CD4-positive, alpha-beta T cell (primary cell): Measurements from ENCODE around the gene ANKRD18B. TPM values are rescaled to one million over a fixed set of nuclear protein-coding genes. Genes with fewer than 3 reads are reported as not detected.
"Not testable (repeated sequence)": the region's sequence is repeated elsewhere in the genome, so short reads cannot be mapped to it uniquely, and the experiment has no call there.

Experiments used
- ATAC-seq: fragments of 200-7000 bp; cut with Tn5 transposase; one replicate; pipeline ENCODE4 v1.10.0; 2022; ENCODE audit warnings: mild to moderate bottlenecking; ENCODE audit not compliant: poor library complexity
- CTCF ChIA-PET: fragments of 350-600 bp; sonication (Branson Sonifier 250); formaldehyde crosslinking; loops from one replicate; lab custom pipeline; 2021; ENCODE audit warnings: antibody characterized with exemption, inconsistent platforms; lab: Charles Lee
- POLR2A ChIA-PET: fragments of 350-600 bp; sonication (Branson Sonifier 250); formaldehyde crosslinking; loops from one replicate; lab custom pipeline; 2021; ENCODE audit warnings: antibody characterized with exemption, inconsistent platforms; lab: Charles Lee
- DNase-seq, 14 experiments: peaks; one replicate each; pipeline ENCODE4 v3.0.0-alpha.2; 2013 to 2020; ENCODE audit warnings: mixed read lengths in 2 of 14
- H3K27ac ChIP-seq, 2 donors: one replicate each; pipeline versions ENCODE4 v1.5.1 to v1.7.0; 2013; ENCODE audit warnings: low read length in 2 of 2, low read depth in 1 of 2, mild to moderate bottlenecking in 1 of 2
- H3K27me3 ChIP-seq, 2 experiments: 1 replicate in 1 of 2; 2 replicates in 1 of 2; pipeline versions ENCODE4 v1.6.1 to v1.7.0; 2013; ENCODE audit warnings: low read length in 2 of 2, control low read depth in 1 of 2, mild to moderate bottlenecking in 1 of 2, moderate library complexity in 1 of 2; ENCODE audit not compliant: insufficient read depth in 2 of 2, control insufficient read depth in 1 of 2
- H3K36me3 ChIP-seq: one replicate; pipeline ENCODE4 v1.6.1; 2013; ENCODE audit warnings: low read length, control low read depth; ENCODE audit not compliant: insufficient read depth
- H3K4me1 ChIP-seq: one replicate; pipeline ENCODE4 v1.6.1; 2013; ENCODE audit warnings: low read length, control low read depth; ENCODE audit not compliant: insufficient read depth
- H3K4me3 ChIP-seq: one replicate; pipeline ENCODE4 v1.5.1; 2013; ENCODE audit warnings: mild to moderate bottlenecking, low read length, moderate library complexity
- H3K9me3 ChIP-seq, 2 experiments: 1 replicate in 1 of 2; 2 replicates in 1 of 2; pipeline versions ENCODE4 v1.6.1 to v1.7.0; 2013; ENCODE audit warnings: low read length in 2 of 2, mild to moderate bottlenecking in 2 of 2, control low read depth in 1 of 2, moderate library complexity in 1 of 2; ENCODE audit not compliant: control insufficient read depth in 1 of 2, insufficient read depth in 1 of 2
- H3K27ac Mint-ChIP-seq: one replicate; pipeline ENCODE4 v1.8.0; 2020; ENCODE audit warnings: mixed read lengths
- H3K27me3 Mint-ChIP-seq: one replicate; pipeline ENCODE4 v1.8.0; 2021; ENCODE audit warnings: mixed read lengths
- H3K36me3 Mint-ChIP-seq: one replicate; pipeline ENCODE4 v1.8.0; 2021; ENCODE audit warnings: low read depth, mixed read lengths
- H3K4me1 Mint-ChIP-seq: one replicate; pipeline ENCODE4 v1.8.0; 2021; ENCODE audit warnings: low read depth, mixed read lengths
- H3K4me3 Mint-ChIP-seq: one replicate; pipeline ENCODE4 v1.8.0; 2020; ENCODE audit warnings: mild to moderate bottlenecking, mixed read lengths
- H3K9me3 Mint-ChIP-seq: one replicate; pipeline ENCODE4 v1.8.0; 2020; ENCODE audit warnings: mixed read lengths
- intact Hi-C, 2 experiments: fragments of 100-400 bp; cut with DNase I in 1 of 2; cut with micrococcal nuclease in 1 of 2; formaldehyde crosslinking; loops; one replicate each; pipeline versions ENCODE4 v1.15.1 to v1.9.0; 2023 to 2025; cut with DNase I, micrococcal nuclease
- total RNA-seq, 174 experiments: library from RNA in 2 of 174; stranded (reverse) in 2 of 174; gene quantifications; one replicate each; pipeline ENCODE4 v1.2.3 and lab custom pipeline; 2021 to 2026
- TF ChIP-seq, protein P1 (sequence below): fragments of 200-600 bp; IDR thresholded peaks from one replicate; pipeline ENCODE4 v1.8.0; 2022; ENCODE audit warnings: antibody characterized with exemption, mild to moderate bottlenecking

ANKRD18B gene
- total RNA-seq, 2 experiments from 2014 or later, result 0.61 TPM; not detected in 1

GRCh38 chr9:33611358-33611757 is 87.3 kb downstream of the ANKRD18B start:
- no peak overlapping the region for H3K4me3 ChIP-seq
- intact Hi-C loops, result no loop called here
- no peak overlapping the region for H3K27ac ChIP-seq
- peaks cover 39% of the 10 kb centered on the region for H3K27me3 Mint-ChIP-seq
- no peak overlapping the region for H3K27ac Mint-ChIP-seq
- peaks cover 0 to 5% of the 10 kb centered on the region in 2 experiments for H3K27me3 ChIP-seq
- no peaks in the 10 kb centered on the region for H3K4me1 Mint-ChIP-seq
- ATAC-seq (no peak), DNase-seq (no peak)
- H3K36me3 ChIP-seq, result no peaks in the 10 kb centered on the region
- POLR2A ChIA-PET, result no interaction called here
- H3K9me3 Mint-ChIP-seq, result peaks cover 2% of the 10 kb centered on the region
- no peaks in the 10 kb centered on the region for H3K4me1 ChIP-seq
- peaks cover 0 to 10% of the 10 kb centered on the region in 2 experiments for H3K9me3 ChIP-seq
- no peaks in the 10 kb centered on the region for H3K36me3 Mint-ChIP-seq
- TF ChIP-seq, protein P1, sequence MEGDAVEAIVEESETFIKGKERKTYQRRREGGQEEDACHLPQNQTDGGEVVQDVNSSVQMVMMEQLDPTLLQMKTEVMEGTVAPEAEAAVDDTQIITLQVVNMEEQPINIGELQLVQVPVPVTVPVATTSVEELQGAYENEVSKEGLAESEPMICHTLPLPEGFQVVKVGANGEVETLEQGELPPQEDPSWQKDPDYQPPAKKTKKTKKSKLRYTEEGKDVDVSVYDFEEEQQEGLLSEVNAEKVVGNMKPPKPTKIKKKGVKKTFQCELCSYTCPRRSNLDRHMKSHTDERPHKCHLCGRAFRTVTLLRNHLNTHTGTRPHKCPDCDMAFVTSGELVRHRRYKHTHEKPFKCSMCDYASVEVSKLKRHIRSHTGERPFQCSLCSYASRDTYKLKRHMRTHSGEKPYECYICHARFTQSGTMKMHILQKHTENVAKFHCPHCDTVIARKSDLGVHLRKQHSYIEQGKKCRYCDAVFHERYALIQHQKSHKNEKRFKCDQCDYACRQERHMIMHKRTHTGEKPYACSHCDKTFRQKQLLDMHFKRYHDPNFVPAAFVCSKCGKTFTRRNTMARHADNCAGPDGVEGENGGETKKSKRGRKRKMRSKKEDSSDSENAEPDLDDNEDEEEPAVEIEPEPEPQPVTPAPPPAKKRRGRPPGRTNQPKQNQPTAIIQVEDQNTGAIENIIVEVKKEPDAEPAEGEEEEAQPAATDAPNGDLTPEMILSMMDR, result no peak
- no peak overlapping the region for H3K4me3 Mint-ChIP-seq
- CTCF ChIA-PET, result no interaction called here

DNA sequence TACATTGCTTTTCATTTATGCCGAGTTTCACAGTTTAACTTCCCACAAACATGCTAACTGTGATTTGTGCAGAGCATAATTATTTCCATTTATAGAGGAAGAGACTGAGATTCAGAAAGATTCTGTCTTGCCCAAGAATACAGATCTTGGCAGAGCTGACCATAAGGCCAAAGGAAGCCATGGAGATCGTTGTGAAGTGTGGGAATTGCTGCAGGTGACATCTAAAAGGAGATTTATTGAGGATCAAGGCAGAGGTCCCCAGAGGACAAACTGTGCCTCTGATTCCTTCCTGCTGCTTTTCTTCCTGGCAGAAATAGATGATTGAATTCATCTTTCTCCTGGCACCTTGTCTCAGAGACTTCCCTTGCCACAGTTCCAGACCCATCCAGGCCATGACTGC is 88.4 kb downstream of the ANKRD18B start:
- H3K9me3 Mint-ChIP-seq, H3K9me3 ChIP-seq, H3K36me3 ChIP-seq, CTCF ChIA-PET, H3K4me3 Mint-ChIP-seq, H3K27ac ChIP-seq, H3K27me3 ChIP-seq, H3K4me1 ChIP-seq, H3K4me1 Mint-ChIP-seq, intact Hi-C loops, H3K27ac Mint-ChIP-seq, ATAC-seq, H3K36me3 Mint-ChIP-seq, POLR2A ChIA-PET, DNase-seq, H3K4me3 ChIP-seq: not testable (repeated sequence)
- H3K27me3 Mint-ChIP-seq, result peaks cover 48% of the 10 kb centered on the region

DNA sequence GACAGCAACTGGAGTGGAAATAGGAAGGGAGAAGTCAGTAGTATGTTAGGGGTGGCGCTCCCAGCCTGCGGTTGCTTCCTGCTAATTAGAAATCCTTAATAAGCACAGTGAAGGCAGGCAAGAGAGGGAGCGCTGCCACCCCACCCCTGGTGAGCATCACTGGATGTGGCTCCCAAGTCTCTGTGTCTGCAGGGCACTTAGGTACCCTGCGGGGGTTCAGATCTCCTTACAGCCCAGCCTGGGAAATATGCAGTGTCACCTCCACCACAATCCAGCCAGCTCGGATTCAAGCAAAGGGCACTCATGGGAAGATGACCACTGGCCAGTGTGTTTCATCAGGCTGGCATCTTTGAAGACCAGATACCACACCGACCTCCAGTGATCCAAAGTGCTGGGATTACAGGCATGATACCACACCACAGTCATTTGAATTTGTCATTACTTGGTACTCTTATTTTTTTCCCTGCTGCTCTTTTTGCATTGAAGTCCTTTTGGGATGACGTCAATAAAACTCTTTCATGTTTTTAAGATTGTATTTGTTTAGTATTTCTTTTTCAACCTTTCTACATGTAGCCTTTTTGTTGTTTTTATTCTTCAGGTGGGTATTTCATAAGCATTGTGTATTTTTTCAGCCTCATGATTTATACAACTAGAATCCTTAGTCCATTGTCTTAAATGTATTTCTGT is 90.1 kb downstream of the ANKRD18B start:
- POLR2A ChIA-PET, result no interaction called here
- CTCF ChIA-PET, result no interaction called here
- intact Hi-C loops, result no loop called here

GRCh38 chr9:33618370-33618769 is 94.3 kb downstream of the ANKRD18B start:
- ATAC-seq, DNase-seq, H3K9me3 ChIP-seq, H3K4me1 ChIP-seq, H3K9me3 Mint-ChIP-seq, POLR2A ChIA-PET, H3K27me3 ChIP-seq, intact Hi-C loops, H3K4me3 ChIP-seq, CTCF ChIA-PET, H3K4me1 Mint-ChIP-seq, H3K27ac Mint-ChIP-seq, H3K36me3 ChIP-seq, H3K36me3 Mint-ChIP-seq, H3K27ac ChIP-seq, H3K4me3 Mint-ChIP-seq: not testable (repeated sequence)
- H3K27me3 Mint-ChIP-seq, result peaks cover 43% of the 10 kb centered on the region

More for the DNA sequence above, 90.1 kb downstream of the ANKRD18B start:
- Mint-ChIP-seq H3K27ac (no peak overlapping the region), H3K27me3 (peaks cover 53% of the 10 kb centered on the region), H3K4me3 (no peak overlapping the region), H3K36me3 (no peaks in the 10 kb centered on the region), H3K4me1 (no peaks in the 10 kb centered on the region), H3K9me3 (peaks cover 2% of the 10 kb centered on the region)
- ATAC-seq (no peak), DNase-seq (no peak)
- no peaks in the 10 kb centered on the region for H3K4me1 ChIP-seq
- H3K9me3 ChIP-seq, result peaks cover 0 to 10% of the 10 kb centered on the region in 2 experiments
- no peak overlapping the region for H3K4me3 ChIP-seq
- no peaks in the 10 kb centered on the region for H3K27me3 ChIP-seq
- H3K27ac ChIP-seq, result no peak overlapping the region
- H3K36me3 ChIP-seq, result no peaks in the 10 kb centered on the region
- TF ChIP-seq, protein P1, result no peak
